SK-N-SH (cell line): ENCODE results near the gene SSRP1. TPM values are rescaled to one million over a fixed set of nuclear protein-coding genes. Genes with fewer than 3 reads are reported as not detected.

Experiments
- CTCF ChIA-PET: fragments of 300-600, 350-600 bp; formaldehyde crosslinking; extraction: SDS; loops from one replicate; lab custom pipeline; 2021; lab: Yijun Ruan, JAX
- POLR2A ChIA-PET: fragments of 350-600 bp; sonication (Branson Sonifier 250); formaldehyde crosslinking; extraction: SDS; loops from one replicate; lab custom pipeline; 2020; ENCODE audit warnings: antibody characterized with exemption, inconsistent platforms; lab: Yijun Ruan, JAX
- DNase-seq: peaks from one replicate; pipeline ENCODE4 v3.0.0; 2012
- H2AFZ ChIP-seq: fragments of 200-600 bp; sonication (generic); 2 replicates; pipeline ENCODE4 v1.8.1; 2016; ENCODE audit warnings: antibody characterized with exemption, mild to moderate bottlenecking, low read depth
- H3F3A ChIP-seq: fragments of 200-600 bp; sonication (generic); replicated peaks from 2 replicates; pipeline ENCODE3; 2016; ENCODE audit warnings: antibody characterized with exemption, mild to moderate bottlenecking; ENCODE audit not compliant: insufficient read depth
- H3K27ac ChIP-seq, 2 experiments: fragments of 200-500 bp in 1 of 2; fragments of 200-600 bp in 1 of 2; sonication (Bioruptor generic) in 1 of 2; sonication (generic), shearing (Covaris generic) in 1 of 2; 2 replicates each; pipeline versions ENCODE4 v1.5.1 to v1.6.1; 2014 to 2016; ENCODE audit warnings: low read depth in 2 of 2, inconsistent platforms in 1 of 2, low read length in 1 of 2, mild to moderate bottlenecking in 1 of 2, mixed read lengths in 1 of 2
- H3K27me3 ChIP-seq: fragments of 200-600 bp; sonication (generic), shearing (Covaris generic); 2 replicates; pipeline ENCODE4 v1.6.1; 2016; ENCODE audit warnings: mixed run types; ENCODE audit not compliant: insufficient read depth
- H3K36me3 ChIP-seq, 2 experiments: fragments of 200-500 bp in 1 of 2; fragments of 200-600 bp in 1 of 2; sonication (Bioruptor generic) in 1 of 2; sonication (generic) in 1 of 2; replicated peaks in 1 of 2; 2 replicates each; pipeline versions ENCODE3 to v1.5.1; 2014 to 2016; ENCODE audit warnings: low read length in 1 of 2, mild to moderate bottlenecking in 1 of 2; ENCODE audit not compliant: insufficient read depth in 2 of 2, control insufficient read depth in 1 of 2
- H3K4me1 ChIP-seq, 2 experiments: fragments of 200-500 bp in 1 of 2; fragments of 200-600 bp in 1 of 2; sonication (Bioruptor generic) in 1 of 2; sonication (generic), shearing (Covaris generic) in 1 of 2; 2 replicates each; pipeline versions ENCODE4 v1.5.1 to v1.6.1; 2014 to 2016; ENCODE audit warnings: low read depth in 1 of 2, low read length in 1 of 2, mixed run types in 1 of 2; ENCODE audit not compliant: insufficient read depth in 2 of 2, control insufficient read depth in 1 of 2
- H3K4me2 ChIP-seq: fragments of 200-600 bp; sonication (generic), shearing (Covaris generic); 2 replicates; pipeline ENCODE4 v1.6.1; 2017; ENCODE audit warnings: mixed run types
- H3K4me3 ChIP-seq, 2 experiments: fragments of 200-500 bp in 1 of 2; fragments of 200-600 bp in 1 of 2; sonication (Bioruptor generic) in 1 of 2; sonication (generic), shearing (Covaris generic) in 1 of 2; 2 replicates each; pipeline versions ENCODE4 v1.5.1 to v1.8.1; 2014 to 2016; ENCODE audit warnings: low read depth in 2 of 2, inconsistent platforms in 1 of 2, low read length in 1 of 2, mild to moderate bottlenecking in 1 of 2, mixed read lengths in 1 of 2, moderate library complexity in 1 of 2
- H3K79me2 ChIP-seq: fragments of 200-600 bp; sonication (generic); 2 replicates; pipeline ENCODE4 v1.8.1; 2017; ENCODE audit warnings: mild to moderate bottlenecking; ENCODE audit not compliant: insufficient read depth
- H3K9ac ChIP-seq: fragments of 200-600 bp; sonication (generic); 2 replicates; pipeline ENCODE4 v1.6.1; 2017; ENCODE audit warnings: mixed run types
- H3K9me2 ChIP-seq: fragments of 200-600 bp; sonication (generic); 2 replicates; pipeline ENCODE4 v1.6.1; 2017; ENCODE audit warnings: mixed run types
- H3K9me3 ChIP-seq: fragments of 200-600 bp; sonication (generic); 2 replicates; pipeline ENCODE4 v1.6.1; 2017; ENCODE audit warnings: mixed run types, mild to moderate bottlenecking, moderate library complexity
- H4K20me1 ChIP-seq: fragments of 200-600 bp; sonication (generic); 2 replicates; pipeline ENCODE4 v1.6.1; 2017; ENCODE audit warnings: mild to moderate bottlenecking, mixed run types; ENCODE audit not compliant: insufficient read depth
- ELF1 ChIP-seq: IDR thresholded peaks from 2 replicates; pipeline ENCODE4 v1.4.0; 2012
- FOSL2 ChIP-seq: IDR thresholded peaks from 2 replicates; pipeline ENCODE4 v1.4.0; 2012; ENCODE audit warnings: low read depth, mild to moderate bottlenecking, moderate library complexity, borderline replicate concordance
- FOXM1 ChIP-seq: IDR thresholded peaks from 2 replicates; pipeline ENCODE4 v1.4.0; 2012; ENCODE audit warnings: low read depth, mild to moderate bottlenecking
- GABPA ChIP-seq: IDR thresholded peaks from 2 replicates; pipeline ENCODE4 v1.4.0; 2012; ENCODE audit warnings: low read depth, mild to moderate bottlenecking
- JUND ChIP-seq: IDR thresholded peaks from 2 replicates; pipeline ENCODE4 v1.4.0; 2012
- MXI1 ChIP-seq: IDR thresholded peaks from 2 replicates; pipeline ENCODE4 v1.6.1; 2012; ENCODE audit warnings: mild to moderate bottlenecking, low read depth, low read length, improper control_type of control experiment
- RFX5 ChIP-seq: IDR thresholded peaks from 2 replicates; pipeline ENCODE4 v1.6.1; 2012; ENCODE audit warnings: mild to moderate bottlenecking, improper control_type of control experiment, low read length
- SIN3A ChIP-seq: IDR thresholded peaks from 2 replicates; pipeline ENCODE4 v1.6.1; 2012; ENCODE audit warnings: low read depth, mild to moderate bottlenecking, low read length, moderate library complexity, borderline replicate concordance
- YY1 ChIP-seq: IDR thresholded peaks from 2 replicates; pipeline ENCODE4 v1.4.0; 2012; ENCODE audit warnings: low read depth, mild to moderate bottlenecking
- WGBS: methylation state at CpG from one replicate; pipeline ENCODE4 v1.1.6; 2017; ENCODE audit warnings: low lambda C conversion rate; 5-methylcytosine and 5-hydroxymethylcytosine counted together
- polyA plus RNA-seq, 3 experiments: library from polyadenylated mRNA; depleted of rRNA; stranded (reverse); fragments of >200 nt; gene quantifications; 2 replicates each; pipeline ENCODE4 v1.2.3, GENCODE V29; 2012
- TF ChIP-seq, protein P1 (sequence below): fragments of 200-600 bp; sonication (generic); IDR thresholded peaks from 2 replicates; pipeline ENCODE4 v1.6.1; 2017; ENCODE audit warnings: antibody characterized with exemption, mild to moderate bottlenecking, moderate library complexity
- TF ChIP-seq, protein P2 (sequence below): IDR thresholded peaks from 2 replicates; pipeline ENCODE4 v1.4.0; 2012; ENCODE audit warnings: low read depth, borderline replicate concordance
- TF ChIP-seq, protein P3 (sequence below): fragments of 150-350 bp; IDR thresholded peaks from 2 replicates; pipeline ENCODE4 v1.6.1; 2016; ENCODE audit warnings: mild to moderate bottlenecking, low read depth, low read length
- TF ChIP-seq, protein P4 (sequence below): IDR thresholded peaks from 2 replicates; pipeline ENCODE4; 2012
- TF ChIP-seq, protein P5 (sequence below): IDR thresholded peaks from 2 replicates; pipeline ENCODE4 v1.6.1; 2012; ENCODE audit warnings: mild to moderate bottlenecking, low read depth, low read length, moderate library complexity

SSRP1 gene
- polyA plus RNA-seq, 1 of the 3 experiments (the other 2 are of a cell fraction) = 137 TPM

DNA sequence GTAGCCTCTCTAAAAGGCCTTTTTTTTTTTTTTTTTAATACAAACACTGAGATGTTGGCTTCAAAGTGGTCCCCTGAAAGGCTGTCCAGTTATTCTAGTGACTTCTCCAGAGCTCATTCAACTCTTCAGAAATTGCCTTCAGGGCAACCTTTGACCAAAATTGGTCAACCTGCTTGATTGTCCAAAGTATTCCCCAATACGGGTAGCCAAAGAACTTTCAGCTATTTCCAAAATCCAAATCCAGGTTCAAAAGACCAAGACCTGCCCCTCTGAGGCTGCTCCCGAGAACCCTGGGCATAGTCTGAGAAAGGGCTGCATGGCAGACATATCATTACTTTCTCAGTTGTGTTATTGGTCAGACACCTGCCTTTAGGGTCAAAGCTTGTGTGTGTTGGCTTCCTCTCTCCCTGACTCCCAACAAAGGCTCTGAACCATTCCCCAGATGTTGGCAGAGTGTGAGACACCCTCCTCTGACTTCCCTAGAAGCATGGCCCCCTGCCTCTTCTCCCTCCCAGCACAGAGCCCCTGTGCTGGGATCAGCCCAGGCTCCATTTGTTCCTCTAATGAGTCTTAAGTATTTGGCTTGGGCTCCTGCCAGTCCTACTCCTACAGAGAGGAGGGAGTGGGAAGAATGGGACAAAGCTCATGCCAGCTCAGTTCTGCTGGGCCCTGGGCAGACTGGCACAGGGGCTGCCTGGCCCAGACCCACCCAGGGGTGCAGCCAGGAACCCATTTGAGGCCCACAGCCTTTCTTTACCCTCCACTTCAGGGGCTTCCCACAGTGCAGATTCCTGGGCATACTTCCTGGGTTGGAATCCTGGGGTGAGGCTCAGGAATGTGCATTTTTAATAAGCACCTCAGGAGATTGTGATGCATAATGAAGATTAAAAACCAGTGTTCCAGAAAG lies 41.2 kb downstream of the SSRP1 start:
- no peak for DNase-seq
- no peaks in the 10 kb centered on the region for H3K79me2 ChIP-seq
- no peak overlapping the region for H2AFZ ChIP-seq
- TF ChIP-seq, protein P1, sequence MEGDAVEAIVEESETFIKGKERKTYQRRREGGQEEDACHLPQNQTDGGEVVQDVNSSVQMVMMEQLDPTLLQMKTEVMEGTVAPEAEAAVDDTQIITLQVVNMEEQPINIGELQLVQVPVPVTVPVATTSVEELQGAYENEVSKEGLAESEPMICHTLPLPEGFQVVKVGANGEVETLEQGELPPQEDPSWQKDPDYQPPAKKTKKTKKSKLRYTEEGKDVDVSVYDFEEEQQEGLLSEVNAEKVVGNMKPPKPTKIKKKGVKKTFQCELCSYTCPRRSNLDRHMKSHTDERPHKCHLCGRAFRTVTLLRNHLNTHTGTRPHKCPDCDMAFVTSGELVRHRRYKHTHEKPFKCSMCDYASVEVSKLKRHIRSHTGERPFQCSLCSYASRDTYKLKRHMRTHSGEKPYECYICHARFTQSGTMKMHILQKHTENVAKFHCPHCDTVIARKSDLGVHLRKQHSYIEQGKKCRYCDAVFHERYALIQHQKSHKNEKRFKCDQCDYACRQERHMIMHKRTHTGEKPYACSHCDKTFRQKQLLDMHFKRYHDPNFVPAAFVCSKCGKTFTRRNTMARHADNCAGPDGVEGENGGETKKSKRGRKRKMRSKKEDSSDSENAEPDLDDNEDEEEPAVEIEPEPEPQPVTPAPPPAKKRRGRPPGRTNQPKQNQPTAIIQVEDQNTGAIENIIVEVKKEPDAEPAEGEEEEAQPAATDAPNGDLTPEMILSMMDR = no peak
- TF ChIP-seq, protein P2, sequence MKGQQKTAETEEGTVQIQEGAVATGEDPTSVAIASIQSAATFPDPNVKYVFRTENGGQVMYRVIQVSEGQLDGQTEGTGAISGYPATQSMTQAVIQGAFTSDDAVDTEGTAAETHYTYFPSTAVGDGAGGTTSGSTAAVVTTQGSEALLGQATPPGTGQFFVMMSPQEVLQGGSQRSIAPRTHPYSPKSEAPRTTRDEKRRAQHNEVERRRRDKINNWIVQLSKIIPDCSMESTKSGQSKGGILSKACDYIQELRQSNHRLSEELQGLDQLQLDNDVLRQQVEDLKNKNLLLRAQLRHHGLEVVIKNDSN = no peak
- TF ChIP-seq MXI1 (no peak), JUND (no peak), GABPA (no peak), RFX5 (no peak), FOSL2 (no peak), FOXM1 (no peak)
- TF ChIP-seq, protein P3, sequence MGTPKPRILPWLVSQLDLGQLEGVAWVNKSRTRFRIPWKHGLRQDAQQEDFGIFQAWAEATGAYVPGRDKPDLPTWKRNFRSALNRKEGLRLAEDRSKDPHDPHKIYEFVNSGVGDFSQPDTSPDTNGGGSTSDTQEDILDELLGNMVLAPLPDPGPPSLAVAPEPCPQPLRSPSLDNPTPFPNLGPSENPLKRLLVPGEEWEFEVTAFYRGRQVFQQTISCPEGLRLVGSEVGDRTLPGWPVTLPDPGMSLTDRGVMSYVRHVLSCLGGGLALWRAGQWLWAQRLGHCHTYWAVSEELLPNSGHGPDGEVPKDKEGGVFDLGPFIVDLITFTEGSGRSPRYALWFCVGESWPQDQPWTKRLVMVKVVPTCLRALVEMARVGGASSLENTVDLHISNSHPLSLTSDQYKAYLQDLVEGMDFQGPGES = no peak
- no peaks in the 10 kb centered on the region for H3K9me2 ChIP-seq
- H3K27me3 ChIP-seq = no peaks in the 10 kb centered on the region
- no peak overlapping the region for H3K9ac ChIP-seq
- no peaks in the 10 kb centered on the region for H4K20me1 ChIP-seq
- H3K4me3 ChIP-seq = no peak overlapping the region
- CTCF ChIA-PET = interaction anchor here (1.4 kb wide), 1 partner anchor 45 kb away, joined by 4 read pairs; no protein-coding TSS in a partner anchor
- no peaks in the 10 kb centered on the region for H3K9me3 ChIP-seq
- no peak overlapping the region; the same call in 1 of the 2 replicates for H3K4me2 ChIP-seq
- POLR2A ChIA-PET = no interaction called here
- WGBS = 100% methylated on average over 1 of the region's 2 CpGs
- H3F3A ChIP-seq = peaks cover 10% of the 10 kb centered on the region
- peaks cover 0 to 12% of the 10 kb centered on the region in 2 experiments; a peak in 2 of 4 replicates for H3K4me1 ChIP-seq
- peak overlapping the region in 1 of 2 experiments; percentile 34; a peak in 1 of 4 replicates for H3K27ac ChIP-seq
- peaks cover 10 to 18% of the 10 kb centered on the region in 2 experiments for H3K36me3 ChIP-seq

DNA sequence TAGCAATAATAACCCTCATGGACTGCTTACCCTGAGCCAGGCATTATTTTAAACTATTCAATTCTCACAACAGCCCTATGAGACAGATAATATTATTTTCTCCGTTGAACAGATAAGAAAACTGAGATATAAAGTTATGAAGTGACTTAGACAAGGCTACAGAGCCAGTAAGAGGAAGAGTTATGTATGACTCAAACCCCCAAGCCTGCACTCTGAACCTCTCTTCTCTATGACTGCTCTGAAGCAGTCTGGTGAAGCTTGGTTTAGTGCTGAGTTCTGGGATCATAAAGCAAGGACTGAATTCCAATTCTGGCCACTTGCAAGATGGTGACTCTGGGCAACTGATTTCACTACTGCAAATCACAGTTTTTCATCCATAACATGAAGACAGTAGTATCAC lies 45.4 kb downstream of the SSRP1 start:
- H3F3A ChIP-seq = peaks cover 4% of the 10 kb centered on the region
- no peaks in the 10 kb centered on the region for H4K20me1 ChIP-seq
- H3K27ac ChIP-seq = no peak overlapping the region
- 32% methylated on average over 1 of the region's 1 CpG for WGBS
- no peaks in the 10 kb centered on the region for H3K79me2 ChIP-seq
- H3K4me2 ChIP-seq = no peak overlapping the region
- no peak for DNase-seq
- no peak overlapping the region for H3K9ac ChIP-seq
- no peak overlapping the region for H3K4me3 ChIP-seq
- peaks cover 4 to 18% of the 10 kb centered on the region in 2 experiments; a peak in 3 of 4 replicates for H3K4me1 ChIP-seq
- no peaks in the 10 kb centered on the region for H3K36me3 ChIP-seq
- POLR2A ChIA-PET = interaction anchor here (1.5 kb wide), 1 partner anchor 16 kb away, joined by 3 read pairs; no protein-coding TSS in a partner anchor
- H2AFZ ChIP-seq = no peak overlapping the region
- no peaks in the 10 kb centered on the region for H3K9me3 ChIP-seq
- H3K9me2 ChIP-seq = no peaks in the 10 kb centered on the region
- CTCF ChIA-PET = interaction anchor here (1.2 to 2.2 kb wide), 3 partner anchors 13 to 449 kb away, joined by 3 to 13 read pairs (median 5); no protein-coding TSS in a partner anchor
- no peaks in the 10 kb centered on the region for H3K27me3 ChIP-seq
- TF ChIP-seq ELF1 (no peak), YY1 (no peak), RFX5 (no peak), SIN3A (no peak)
- TF ChIP-seq, protein P4, sequence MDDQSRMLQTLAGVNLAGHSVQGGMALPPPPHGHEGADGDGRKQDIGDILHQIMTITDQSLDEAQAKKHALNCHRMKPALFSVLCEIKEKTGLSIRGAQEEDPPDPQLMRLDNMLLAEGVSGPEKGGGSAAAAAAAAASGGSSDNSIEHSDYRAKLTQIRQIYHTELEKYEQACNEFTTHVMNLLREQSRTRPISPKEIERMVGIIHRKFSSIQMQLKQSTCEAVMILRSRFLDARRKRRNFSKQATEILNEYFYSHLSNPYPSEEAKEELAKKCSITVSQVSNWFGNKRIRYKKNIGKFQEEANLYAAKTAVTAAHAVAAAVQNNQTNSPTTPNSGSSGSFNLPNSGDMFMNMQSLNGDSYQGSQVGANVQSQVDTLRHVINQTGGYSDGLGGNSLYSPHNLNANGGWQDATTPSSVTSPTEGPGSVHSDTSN = no peak
- TF ChIP-seq, protein P1 = no peak
- TF ChIP-seq, protein P5, sequence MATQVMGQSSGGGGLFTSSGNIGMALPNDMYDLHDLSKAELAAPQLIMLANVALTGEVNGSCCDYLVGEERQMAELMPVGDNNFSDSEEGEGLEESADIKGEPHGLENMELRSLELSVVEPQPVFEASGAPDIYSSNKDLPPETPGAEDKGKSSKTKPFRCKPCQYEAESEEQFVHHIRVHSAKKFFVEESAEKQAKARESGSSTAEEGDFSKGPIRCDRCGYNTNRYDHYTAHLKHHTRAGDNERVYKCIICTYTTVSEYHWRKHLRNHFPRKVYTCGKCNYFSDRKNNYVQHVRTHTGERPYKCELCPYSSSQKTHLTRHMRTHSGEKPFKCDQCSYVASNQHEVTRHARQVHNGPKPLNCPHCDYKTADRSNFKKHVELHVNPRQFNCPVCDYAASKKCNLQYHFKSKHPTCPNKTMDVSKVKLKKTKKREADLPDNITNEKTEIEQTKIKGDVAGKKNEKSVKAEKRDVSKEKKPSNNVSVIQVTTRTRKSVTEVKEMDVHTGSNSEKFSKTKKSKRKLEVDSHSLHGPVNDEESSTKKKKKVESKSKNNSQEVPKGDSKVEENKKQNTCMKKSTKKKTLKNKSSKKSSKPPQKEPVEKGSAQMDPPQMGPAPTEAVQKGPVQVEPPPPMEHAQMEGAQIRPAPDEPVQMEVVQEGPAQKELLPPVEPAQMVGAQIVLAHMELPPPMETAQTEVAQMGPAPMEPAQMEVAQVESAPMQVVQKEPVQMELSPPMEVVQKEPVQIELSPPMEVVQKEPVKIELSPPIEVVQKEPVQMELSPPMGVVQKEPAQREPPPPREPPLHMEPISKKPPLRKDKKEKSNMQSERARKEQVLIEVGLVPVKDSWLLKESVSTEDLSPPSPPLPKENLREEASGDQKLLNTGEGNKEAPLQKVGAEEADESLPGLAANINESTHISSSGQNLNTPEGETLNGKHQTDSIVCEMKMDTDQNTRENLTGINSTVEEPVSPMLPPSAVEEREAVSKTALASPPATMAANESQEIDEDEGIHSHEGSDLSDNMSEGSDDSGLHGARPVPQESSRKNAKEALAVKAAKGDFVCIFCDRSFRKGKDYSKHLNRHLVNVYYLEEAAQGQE = no peak
